Smooth muscle cell of the brain vasculature (primary cell): Measurements from ENCODE around the gene HSD17B2.
"Not testable (repeated sequence)": the region's sequence is repeated elsewhere in the genome, so short reads cannot be mapped to it uniquely, and the experiment has no call there.

Experiments
- DNase-seq: peaks from one replicate; pipeline ENCODE4 v3.0.0-alpha.2; 2012; ENCODE audit warnings: low read depth, low spot score

HSD17B2 gene

DNA sequence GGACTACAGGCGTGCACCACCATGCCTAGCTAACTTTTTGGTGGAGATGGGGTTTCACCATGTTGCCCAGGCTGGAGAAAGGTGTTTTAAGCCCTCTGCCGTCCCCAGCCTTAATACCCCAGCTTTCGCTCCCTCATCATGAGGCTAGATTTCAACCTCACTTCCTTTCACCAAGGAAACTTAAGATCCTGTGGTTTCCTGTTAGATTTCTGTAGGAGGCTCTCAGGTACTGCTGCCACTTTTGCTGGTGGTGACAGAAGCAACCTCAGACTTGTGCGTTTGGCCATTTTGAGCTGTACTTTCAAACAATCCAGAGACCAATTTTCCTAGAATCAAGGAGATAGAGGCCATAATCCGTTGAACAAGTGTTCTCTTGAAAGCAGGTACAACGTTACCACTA is 98.7 kb downstream of the HSD17B2 start:
- DNase-seq: no peak

DNA sequence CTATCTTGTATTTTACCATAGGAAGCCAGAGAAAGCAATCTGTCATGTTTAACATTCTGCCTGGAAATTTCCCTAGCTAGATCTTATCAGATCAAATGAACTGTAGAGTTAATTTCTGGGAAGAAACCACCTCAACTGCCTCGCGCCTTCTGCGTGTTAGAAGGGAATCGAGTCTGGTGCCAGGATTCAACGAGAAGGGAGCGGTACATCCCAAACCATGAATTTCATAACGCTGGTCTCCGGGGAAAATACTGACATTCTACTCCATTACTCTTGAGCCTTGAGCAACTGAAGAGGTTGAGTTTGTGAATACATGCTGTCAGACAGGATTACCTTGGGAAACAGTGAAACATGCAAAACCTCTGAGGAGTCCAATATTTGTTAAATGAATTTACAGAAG is 99.8 kb downstream of the HSD17B2 start:
- DNase-seq: no peak

DNA sequence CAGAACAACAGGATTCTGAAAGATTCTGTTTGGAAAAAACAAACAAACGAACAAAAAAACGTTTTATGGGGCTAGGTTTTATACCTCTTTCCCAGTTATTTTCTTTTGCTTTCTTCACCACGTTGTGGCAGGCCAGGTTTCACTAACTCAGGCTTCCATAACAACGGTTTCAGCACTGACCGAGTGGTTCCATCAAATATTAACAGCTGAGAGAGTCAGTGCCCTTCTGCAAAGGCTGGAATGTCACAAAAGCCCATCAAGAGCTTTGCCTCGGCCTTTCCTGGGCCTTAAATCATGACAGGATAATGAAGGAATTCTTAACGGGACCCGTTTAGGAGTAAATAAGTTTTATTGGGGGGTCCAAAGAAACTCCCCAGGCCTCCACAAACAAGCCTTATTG is 100.8 kb downstream of the HSD17B2 start:
- DNase-seq: no peak

DNA sequence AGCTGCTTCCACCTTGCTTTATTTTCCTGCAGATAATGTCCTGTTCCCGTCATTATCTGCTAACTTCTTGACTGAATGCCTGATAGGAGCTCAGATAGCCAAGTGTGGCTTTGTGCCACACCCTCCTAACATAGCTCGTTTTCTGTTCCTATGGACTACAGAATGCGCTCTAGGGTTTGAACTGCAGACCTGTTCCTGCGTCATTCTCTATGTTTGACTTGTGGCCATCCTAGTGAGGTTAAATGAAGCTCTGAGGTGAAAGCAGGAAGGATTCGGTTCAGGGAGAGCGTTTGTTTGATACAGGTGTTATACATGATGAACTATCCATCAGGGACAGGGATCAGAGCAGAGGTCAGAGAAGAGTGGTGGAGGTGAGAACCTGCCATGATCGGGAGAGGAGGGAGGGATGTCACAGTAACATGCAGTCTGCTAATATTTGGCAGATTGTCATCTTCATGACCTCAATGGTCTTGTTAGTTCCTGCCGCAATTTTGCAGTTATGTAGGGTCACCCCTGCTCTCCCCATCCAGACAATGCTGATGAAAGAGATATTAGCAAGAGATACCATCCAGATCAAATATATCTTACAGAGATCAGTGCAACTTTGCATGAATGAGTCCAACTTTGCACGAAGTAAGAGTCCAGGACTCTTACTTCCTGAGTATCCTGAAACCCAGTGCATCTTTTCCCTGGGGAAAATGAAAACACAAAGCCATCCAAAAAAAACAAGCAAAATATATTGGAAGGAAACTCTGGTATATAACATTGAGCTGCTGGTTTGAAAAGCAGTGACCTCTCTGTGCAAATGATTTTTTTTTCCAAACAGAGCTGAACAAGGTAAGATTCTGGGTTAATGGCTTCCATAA is 102.1 kb downstream of the HSD17B2 start:
- peak; percentile 17 for DNase-seq

DNA sequence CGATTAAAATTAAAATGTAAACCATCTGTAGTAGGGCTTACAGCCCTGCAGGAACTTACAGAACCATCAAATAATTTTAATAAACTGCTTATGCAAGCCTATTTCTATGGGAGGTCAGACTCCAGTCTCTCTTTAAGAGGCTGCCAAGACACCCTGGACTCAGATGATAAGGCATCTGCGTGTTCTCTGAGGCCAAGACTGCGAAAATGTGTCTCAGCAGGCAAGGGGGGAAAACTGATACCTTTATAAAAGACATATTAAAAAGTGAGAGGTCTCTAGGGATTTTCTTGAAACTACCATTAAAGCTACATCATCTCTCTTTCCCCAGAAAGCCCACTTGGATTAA is 102.7 kb downstream of the HSD17B2 start:
- no peak for DNase-seq

DNA sequence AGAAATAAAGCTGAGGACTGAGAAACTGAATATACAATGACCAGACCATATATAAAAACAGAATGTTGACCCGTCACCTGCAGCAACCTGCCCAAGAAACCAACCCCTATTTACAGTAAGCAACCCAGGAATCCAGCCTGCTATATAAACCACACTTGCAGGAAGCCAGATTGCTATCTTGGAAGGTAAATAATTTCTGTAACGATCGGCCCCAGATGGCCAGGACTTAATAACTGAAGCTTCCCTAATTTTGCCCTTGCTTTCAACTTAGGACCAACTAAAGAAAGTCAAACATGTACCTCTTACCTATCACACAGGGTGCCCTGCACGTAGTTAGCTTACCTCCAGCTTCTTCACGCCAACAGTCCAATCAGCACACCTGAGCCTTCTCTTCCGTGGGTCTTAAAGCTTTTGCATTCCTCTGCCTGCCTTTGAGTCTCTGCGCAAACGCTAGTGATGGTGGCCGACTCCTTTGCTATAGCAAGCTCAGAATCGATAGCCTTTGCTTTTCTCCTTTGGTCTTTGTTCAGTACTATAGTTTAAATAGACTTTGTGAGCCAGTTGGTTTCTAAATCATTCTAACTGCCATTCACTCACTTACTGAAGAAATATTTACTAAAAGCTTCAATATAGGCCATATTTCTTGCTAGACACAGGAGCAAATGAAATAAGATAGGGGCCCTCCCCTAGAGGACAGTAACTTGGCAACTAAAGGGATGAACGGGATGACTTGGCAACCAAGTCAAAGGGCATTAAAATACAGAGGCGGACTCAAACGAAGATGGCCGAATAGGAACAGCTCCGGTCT is 103.6 kb downstream of the HSD17B2 start:
- no peak for DNase-seq

DNA sequence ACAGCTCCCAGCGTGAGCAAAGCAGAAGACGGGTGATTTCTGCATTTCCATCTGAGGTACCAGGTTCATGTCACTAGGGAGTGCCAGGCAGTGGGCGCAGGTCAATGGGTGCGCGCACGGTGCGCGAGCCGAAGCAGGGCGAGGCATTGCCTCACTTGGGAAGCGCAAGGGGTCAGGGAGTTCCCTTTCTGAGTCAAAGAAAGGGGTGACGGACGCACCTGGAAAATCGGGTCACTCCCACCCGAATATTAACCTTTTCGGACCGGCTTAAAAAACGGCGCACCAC is 104.2 kb downstream of the HSD17B2 start:
- not testable (repeated sequence) for DNase-seq

DNA sequence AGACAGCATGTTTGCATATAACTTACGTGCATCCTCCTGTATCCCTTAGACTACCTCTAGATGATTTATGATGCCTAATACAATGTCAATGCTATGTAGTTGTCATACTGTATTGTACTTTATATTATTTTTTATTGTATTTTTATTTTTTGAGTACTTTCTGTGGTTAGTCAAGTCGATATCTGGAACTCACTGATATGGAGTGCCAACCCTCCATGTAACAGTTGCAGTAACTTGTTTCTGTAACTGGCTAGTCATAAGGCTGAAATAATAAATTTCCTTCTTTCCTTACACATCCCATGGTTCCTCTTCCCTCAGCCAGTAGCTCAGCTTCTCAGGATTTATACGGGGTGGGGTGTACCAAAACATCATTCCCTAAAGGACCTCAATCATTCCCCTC is 111.5 kb downstream of the HSD17B2 start:
- DNase-seq: no peak

DNA sequence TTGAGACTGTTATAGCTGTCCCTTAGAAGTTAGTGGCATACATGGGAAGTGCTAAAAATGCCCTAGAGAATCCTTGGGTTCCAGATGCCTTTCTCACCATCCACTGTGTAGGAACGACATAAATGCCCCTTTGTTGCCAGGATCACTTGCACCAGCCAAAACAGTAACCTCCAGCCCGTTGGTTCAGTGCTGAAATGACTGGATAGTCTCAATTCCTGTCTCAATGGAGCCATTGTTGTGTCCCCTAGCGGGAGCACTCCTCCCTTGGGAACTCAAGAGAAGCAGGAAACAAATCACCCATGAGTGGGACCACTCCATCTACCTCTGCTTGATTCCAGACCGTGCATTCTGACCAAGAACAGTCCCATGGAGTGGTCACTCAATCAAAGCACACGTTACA is 111.9 kb downstream of the HSD17B2 start:
- no peak for DNase-seq

DNA sequence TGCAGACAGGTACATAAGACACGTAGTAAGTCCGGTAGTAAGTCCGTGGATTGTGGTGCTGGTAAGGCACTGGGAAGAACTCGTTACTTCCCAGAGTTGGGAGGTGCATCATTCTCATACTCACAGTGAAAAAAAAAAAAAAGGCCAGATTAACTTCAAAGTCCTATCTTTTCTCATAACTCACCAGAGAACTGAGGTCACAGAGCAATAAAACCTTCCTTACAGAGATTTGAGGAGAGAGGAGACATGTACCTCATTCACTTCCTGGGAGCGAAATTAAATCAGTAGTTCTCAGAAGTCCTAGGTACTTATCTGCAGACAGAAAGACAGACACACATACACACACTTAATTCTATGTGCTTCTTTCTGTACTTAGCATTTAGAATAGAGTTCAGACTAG is 112.5 kb downstream of the HSD17B2 start:
- no peak for DNase-seq
